Stimulated activated memory B cell treated with anti-CD40 and anti-IgM and Interleukin-4, amounts not matched to agents 10 μg/mL and 1 μg/mL and 100 μg/mL, for 72 hours (primary cell): ENCODE data around the gene TRAF2.

Experiments
- ATAC-seq: fragments of 150-1000 bp; cut with Tn5 transposase; 2 replicates; pipeline ENCODE4 v1.10.0; 2021
- H3K27ac Mint-ChIP-seq: one replicate; pipeline ENCODE4 v1.8.0; 2022; ENCODE audit warnings: mild to moderate bottlenecking, mixed read lengths
- H3K27me3 Mint-ChIP-seq: one replicate; pipeline ENCODE4 v1.8.0; 2022; ENCODE audit warnings: mixed read lengths
- H3K36me3 Mint-ChIP-seq: one replicate; pipeline ENCODE4 v1.8.0; 2022; ENCODE audit warnings: mixed read lengths
- H3K4me1 Mint-ChIP-seq: one replicate; pipeline ENCODE4 v1.8.0; 2022; ENCODE audit warnings: mixed read lengths
- H3K4me3 Mint-ChIP-seq: one replicate; pipeline ENCODE4 v1.8.0; 2022; ENCODE audit warnings: mild to moderate bottlenecking, moderate library complexity, mixed read lengths
- H3K9me3 Mint-ChIP-seq: one replicate; pipeline ENCODE4 v1.8.0; 2022; ENCODE audit warnings: mixed read lengths

TRAF2 gene

GRCh38 chr9:136947028-136947891, 60.9 kb downstream of the TRAF2 start:
- Mint-ChIP-seq H3K36me3 (peaks cover 2% of the 10 kb centered on the region), H3K4me3 (no peak overlapping the region), H3K4me1 (peaks cover 27% of the 10 kb centered on the region), H3K27ac (peak overlapping the region; percentile 44), H3K9me3 (no peaks in the 10 kb centered on the region), H3K27me3 (no peaks in the 10 kb centered on the region)
- ATAC-seq, result no peak

GRCh38 chr9:136947955-136948510, 61.7 kb downstream of the TRAF2 start:
- Mint-ChIP-seq H3K4me1 (peaks cover 27% of the 10 kb centered on the region), H3K27ac (peak overlapping the region; percentile 90), H3K36me3 (no peaks in the 10 kb centered on the region), H3K9me3 (no peaks in the 10 kb centered on the region), H3K27me3 (no peaks in the 10 kb centered on the region), H3K4me3 (no peak overlapping the region)
- ATAC-seq, result no peak

GRCh38 chr9:136949239-136949816, 63.0 kb downstream of the TRAF2 start:
- no peak for ATAC-seq
- peaks cover 2% of the 10 kb centered on the region for H3K27me3 Mint-ChIP-seq
- no peaks in the 10 kb centered on the region for H3K36me3 Mint-ChIP-seq
- peak overlapping the region; percentile 90 for H3K27ac Mint-ChIP-seq
- peaks cover 27% of the 10 kb centered on the region for H3K4me1 Mint-ChIP-seq
- peak overlapping the region; percentile 85 for H3K4me3 Mint-ChIP-seq
- no peaks in the 10 kb centered on the region for H3K9me3 Mint-ChIP-seq

GRCh38 chr9:136949817-136950655, 63.7 kb downstream of the TRAF2 start:
- peak; percentile 92 for ATAC-seq
- Mint-ChIP-seq H3K9me3 (no peaks in the 10 kb centered on the region), H3K27ac (peak overlapping the region; percentile 90), H3K4me1 (peaks cover 21% of the 10 kb centered on the region), H3K27me3 (peaks cover 9% of the 10 kb centered on the region), H3K4me3 (peak overlapping the region; percentile 85), H3K36me3 (no peaks in the 10 kb centered on the region)

GRCh38 chr9:136950656-136951276, 64.5 kb downstream of the TRAF2 start:
- no peaks in the 10 kb centered on the region for H3K9me3 Mint-ChIP-seq
- no peak for ATAC-seq
- peaks cover 16% of the 10 kb centered on the region for H3K27me3 Mint-ChIP-seq
- peak overlapping the region; percentile 90 for H3K27ac Mint-ChIP-seq
- H3K4me3 Mint-ChIP-seq, result peak overlapping the region; percentile 83
- H3K36me3 Mint-ChIP-seq, result no peaks in the 10 kb centered on the region
- H3K4me1 Mint-ChIP-seq, result peaks cover 20% of the 10 kb centered on the region

- Mint-ChIP-seq H3K4me1 (peaks cover 20% of the 10 kb centered on the region), H3K27me3 (peaks cover 26% of the 10 kb centered on the region), H3K4me3 (no peak within 1 kb of the TSS), H3K27ac (no peak within 1 kb of the TSS), H3K36me3 (peaks cover 4% of the 10 kb centered on the region), H3K9me3 (peaks cover 4% of the 10 kb centered on the region)
- no peak for ATAC-seq
Measured at GRCh38 chr9:136951541-136952320, 65.4 kb downstream of the TRAF2 start, which contains the start of gene LCN12. LCN12 (plus strand) TSS chr9:136952273; CDS start chr9:136952328, 55 bp downstream.

GRCh38 chr9:136952321-136952850, 66.1 kb downstream of the TRAF2 start:
- H3K27me3 Mint-ChIP-seq, result peaks cover 29% of the 10 kb centered on the region
- no peak for ATAC-seq
- peaks cover 6% of the 10 kb centered on the region for H3K36me3 Mint-ChIP-seq
- H3K27ac Mint-ChIP-seq, result no peak overlapping the region
- H3K4me3 Mint-ChIP-seq, result no peak overlapping the region
- peaks cover 14% of the 10 kb centered on the region for H3K4me1 Mint-ChIP-seq
- H3K9me3 Mint-ChIP-seq, result peaks cover 5% of the 10 kb centered on the region

GRCh38 chr9:136952876-136953770, 66.8 kb downstream of the TRAF2 start:
- Mint-ChIP-seq H3K36me3 (peaks cover 6% of the 10 kb centered on the region), H3K4me3 (no peak overlapping the region), H3K27me3 (peaks cover 29% of the 10 kb centered on the region), H3K9me3 (peaks cover 5% of the 10 kb centered on the region), H3K4me1 (peaks cover 14% of the 10 kb centered on the region), H3K27ac (no peak overlapping the region)
- ATAC-seq, result no peak

GRCh38 chr9:136953771-136954269, 67.5 kb downstream of the TRAF2 start:
- peaks cover 6% of the 10 kb centered on the region for H3K36me3 Mint-ChIP-seq
- H3K4me3 Mint-ChIP-seq, result no peak overlapping the region
- ATAC-seq, result no peak

GRCh38 chr9:136954270-136955083, 68.2 kb downstream of the TRAF2 start:
- H3K36me3 Mint-ChIP-seq, result peaks cover 6% of the 10 kb centered on the region
- no peak for ATAC-seq
- H3K4me1 Mint-ChIP-seq, result peaks cover 10% of the 10 kb centered on the region
- H3K27me3 Mint-ChIP-seq, result peaks cover 42% of the 10 kb centered on the region
- no peak overlapping the region for H3K27ac Mint-ChIP-seq
- H3K9me3 Mint-ChIP-seq, result peaks cover 5% of the 10 kb centered on the region
- no peak overlapping the region for H3K4me3 Mint-ChIP-seq

More at GRCh38 chr9:136953771-136954269, 67.5 kb downstream of the TRAF2 start:
- Mint-ChIP-seq H3K9me3 (peaks cover 5% of the 10 kb centered on the region), H3K27me3 (peaks cover 36% of the 10 kb centered on the region), H3K4me1 (peaks cover 14% of the 10 kb centered on the region), H3K27ac (no peak overlapping the region)

GRCh38 chr9:136955202-136955942, 69.1 kb downstream of the TRAF2 start:
- peaks cover 2% of the 10 kb centered on the region for H3K4me1 Mint-ChIP-seq
- no peak for ATAC-seq
- H3K9me3 Mint-ChIP-seq, result peaks cover 5% of the 10 kb centered on the region
- H3K27ac Mint-ChIP-seq, result no peak overlapping the region
- no peak overlapping the region for H3K4me3 Mint-ChIP-seq
- H3K27me3 Mint-ChIP-seq, result peaks cover 42% of the 10 kb centered on the region
- peaks cover 6% of the 10 kb centered on the region for H3K36me3 Mint-ChIP-seq

GRCh38 chr9:136955943-136956335, 69.6 kb downstream of the TRAF2 start:
- peaks cover 6% of the 10 kb centered on the region for H3K36me3 Mint-ChIP-seq
- no peaks in the 10 kb centered on the region for H3K4me1 Mint-ChIP-seq
- no peak overlapping the region for H3K4me3 Mint-ChIP-seq
- no peak overlapping the region for H3K27ac Mint-ChIP-seq
- ATAC-seq, result no peak
- peaks cover 5% of the 10 kb centered on the region for H3K9me3 Mint-ChIP-seq
- peaks cover 42% of the 10 kb centered on the region for H3K27me3 Mint-ChIP-seq
